ENCODE data around the gene ZNF267.
"Not testable (repeated sequence)": the region's sequence is repeated elsewhere in the genome, so short reads cannot be mapped to it uniquely, and the experiment has no call there.

DNA sequence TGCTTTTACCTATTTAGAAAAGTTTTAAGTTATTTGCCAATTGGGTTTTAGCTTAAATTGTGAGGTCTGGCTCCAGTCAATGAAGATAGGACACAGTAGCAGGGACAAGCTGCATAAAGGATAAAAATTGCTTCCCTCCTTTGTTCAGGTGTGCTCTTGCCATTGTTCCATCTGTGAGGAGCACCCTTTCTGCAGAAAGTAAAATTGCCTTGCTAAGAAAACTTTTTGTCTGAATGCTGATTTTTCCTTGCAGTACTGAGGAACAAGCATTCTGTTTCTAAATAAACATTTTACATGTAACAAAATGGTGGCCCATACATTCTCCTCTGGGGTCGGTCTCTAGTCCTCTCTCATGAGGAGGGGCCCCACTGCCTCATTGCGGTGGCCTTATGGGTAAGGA, 25.0 kb upstream of the ZNF267 start:
- TF ChIP-seq, protein P1, sequence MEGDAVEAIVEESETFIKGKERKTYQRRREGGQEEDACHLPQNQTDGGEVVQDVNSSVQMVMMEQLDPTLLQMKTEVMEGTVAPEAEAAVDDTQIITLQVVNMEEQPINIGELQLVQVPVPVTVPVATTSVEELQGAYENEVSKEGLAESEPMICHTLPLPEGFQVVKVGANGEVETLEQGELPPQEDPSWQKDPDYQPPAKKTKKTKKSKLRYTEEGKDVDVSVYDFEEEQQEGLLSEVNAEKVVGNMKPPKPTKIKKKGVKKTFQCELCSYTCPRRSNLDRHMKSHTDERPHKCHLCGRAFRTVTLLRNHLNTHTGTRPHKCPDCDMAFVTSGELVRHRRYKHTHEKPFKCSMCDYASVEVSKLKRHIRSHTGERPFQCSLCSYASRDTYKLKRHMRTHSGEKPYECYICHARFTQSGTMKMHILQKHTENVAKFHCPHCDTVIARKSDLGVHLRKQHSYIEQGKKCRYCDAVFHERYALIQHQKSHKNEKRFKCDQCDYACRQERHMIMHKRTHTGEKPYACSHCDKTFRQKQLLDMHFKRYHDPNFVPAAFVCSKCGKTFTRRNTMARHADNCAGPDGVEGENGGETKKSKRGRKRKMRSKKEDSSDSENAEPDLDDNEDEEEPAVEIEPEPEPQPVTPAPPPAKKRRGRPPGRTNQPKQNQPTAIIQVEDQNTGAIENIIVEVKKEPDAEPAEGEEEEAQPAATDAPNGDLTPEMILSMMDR (IDR thresholded peaks at IDR 0.05 in 4 of 5, conservative IDR thresholded peaks at IDR 0.05 in 1 of 5): not testable (repeated sequence)
- not testable (repeated sequence) for TF ChIP-seq POLR2A (IDR thresholded peaks at IDR 0.05)
